GM20431 (cell line): ENCODE data around the gene AUP1.
"Not testable (repeated sequence)": the region's sequence is repeated elsewhere in the genome, so short reads cannot be mapped to it uniquely, and the experiment has no call there.

Experiments
- in situ Hi-C: fragments of 300-500 bp; cut with MseI, MboI; formaldehyde crosslinking; loops from one replicate; pipeline ENCODE4 v1.15.0; 2020; ENCODE audit warnings: low sequenced_read_pairs; ENCODE audit not compliant: unreplicated experiment

Gene AUP1

GRCh38 chr2:74529357-74530238 lies at the start of gene AUP1, which contains the start of gene HTRA2:
TSS of gene AUP1 (minus strand) at chr2:74529706. CDS start at chr2:74529629, 77 bp downstream.
TSS of gene HTRA2 (plus strand) at chr2:74529933. CDS start at chr2:74530007, 74 bp downstream.
- in situ Hi-C loops, result no loop called here

GRCh38 chr2:74578408-74578807 lies 48.9 kb upstream of the AUP1 start:
- in situ Hi-C loops, result loop anchor here (10.0 to 25.0 kb wide), 2 partner anchors 91 to 256 kb away; partner anchors contain the start of genes CCDC142, HK2, LBX2 and TTC31

GRCh38 chr2:74577448-74577847 lies 47.9 kb upstream of the AUP1 start:
- in situ Hi-C loops, result loop anchor here (10.0 to 25.0 kb wide), 2 partner anchors 90 to 257 kb away; partner anchors contain the start of genes CCDC142, HK2, LBX2 and TTC31

- in situ Hi-C loops, result loop anchor here (10.0 to 25.0 kb wide), 2 partner anchors 90 to 258 kb away; partner anchors contain the start of genes CCDC142, HK2, LBX2 and TTC31
Measured at GRCh38 chr2:74576863-74577229, 47.3 kb upstream of the AUP1 start.

GRCh38 chr2:74576211-74576862 lies 46.8 kb upstream of the AUP1 start:
- in situ Hi-C loops, result loop anchor here (10.0 to 25.0 kb wide), 2 partner anchors 89 to 258 kb away; partner anchors contain the start of genes CCDC142, HK2, LBX2 and TTC31

- in situ Hi-C loops, result loop anchor here (10.0 to 25.0 kb wide), 2 partner anchors 88 to 259 kb away; partner anchors contain the start of genes CCDC142, HK2, LBX2 and TTC31
Measured at GRCh38 chr2:74575320-74575719, 45.8 kb upstream of the AUP1 start.

- in situ Hi-C loops, result loop anchor here (10.0 kb wide), 1 partner anchor 261 kb away; the partner anchor contains the start of gene HK2
Measured at GRCh38 chr2:74573747-74574562, 44.4 kb upstream of the AUP1 start.

GRCh38 chr2:74572178-74572925 lies 42.8 kb upstream of the AUP1 start:
- in situ Hi-C loops, result loop anchor here (10.0 kb wide), 1 partner anchor 262 kb away; the partner anchor contains the start of gene HK2

GRCh38 chr2:74571058-74571457 lies 41.6 kb upstream of the AUP1 start:
- in situ Hi-C loops, result loop anchor here (10.0 kb wide), 1 partner anchor 264 kb away; the partner anchor contains the start of gene HK2

GRCh38 chr2:74569686-74570085 lies 40.2 kb upstream of the AUP1 start:
- in situ Hi-C loops, result loop anchor here (10.0 kb wide), 1 partner anchor 265 kb away; the partner anchor contains the start of gene HK2

- in situ Hi-C loops, result no loop called here
Measured at GRCh38 chr2:74567881-74568280, 38.4 kb upstream of the AUP1 start.

GRCh38 chr2:74566754-74567085 lies 37.2 kb upstream of the AUP1 start:
- in situ Hi-C loops, result no loop called here

GRCh38 chr2:74566076-74566753 lies 36.7 kb upstream of the AUP1 start:
- in situ Hi-C loops, result no loop called here

GRCh38 chr2:74564222-74564621 lies 34.7 kb upstream of the AUP1 start:
- in situ Hi-C loops, result no loop called here

- in situ Hi-C loops, result no loop called here
Measured at GRCh38 chr2:74562126-74562775, 32.7 kb upstream of the AUP1 start.

- in situ Hi-C loops, result not testable (repeated sequence)
Measured at GRCh38 chr2:74561022-74561421, 31.5 kb upstream of the AUP1 start.

- in situ Hi-C loops, result no loop called here
Measured at GRCh38 chr2:74560591-74560990, 31.1 kb upstream of the AUP1 start.

GRCh38 chr2:74559912-74560311 lies 30.4 kb upstream of the AUP1 start:
- in situ Hi-C loops, result no loop called here
